ENCODE measurements around the gene CCBE1.

CCBE1 gene

DNA sequence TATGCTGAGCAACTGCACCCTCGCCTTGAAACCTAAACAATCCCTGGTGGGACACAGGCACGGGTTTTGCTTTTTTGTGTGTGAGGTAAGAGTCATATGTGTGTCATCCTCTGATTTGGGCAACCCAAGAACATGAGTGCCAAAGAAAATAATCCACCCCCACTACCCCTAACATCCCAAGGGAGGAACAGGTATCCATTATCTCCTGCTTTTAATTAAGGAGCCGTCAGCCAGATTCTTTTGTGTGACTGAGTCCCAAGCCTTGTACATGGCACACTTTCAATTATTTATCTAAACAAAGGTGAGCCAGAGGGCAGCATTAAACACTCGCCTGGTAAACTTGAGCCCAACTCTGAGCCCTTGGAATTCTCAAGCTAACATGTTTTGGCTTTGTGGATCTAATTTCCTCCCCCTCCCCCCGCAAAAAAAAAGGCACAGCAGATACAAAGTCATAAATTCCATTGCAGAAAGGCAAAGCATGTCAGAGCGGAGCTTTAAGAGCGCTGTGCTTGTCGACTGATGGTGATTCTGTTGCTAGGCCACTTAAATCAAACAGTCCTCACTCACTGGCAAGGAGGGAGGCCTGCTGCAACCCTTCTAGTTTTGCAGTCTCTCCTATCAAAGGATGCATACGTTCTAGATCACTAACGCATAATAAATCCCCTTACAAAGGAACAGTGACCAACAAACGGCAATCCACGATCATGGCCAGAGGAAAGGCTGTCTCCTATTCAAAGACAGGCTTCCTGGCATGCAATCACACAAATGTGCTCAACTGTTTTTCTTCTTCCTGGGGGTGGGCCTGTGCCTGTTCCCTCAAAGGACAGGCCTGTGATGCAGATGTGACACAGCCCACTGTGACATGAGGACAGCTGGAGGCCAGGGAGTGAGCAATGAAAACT lies 194.7 kb downstream of the CCBE1 start:
- Histone ChIP-seq H2AFZ (ENCODE audit: low read depth, low read length) (no peak overlapping the region), H3K9me3 (ENCODE audit: control insufficient read depth, low read length) (no peaks in the 10 kb centered on the region), H3K27me3 (ENCODE audit: control insufficient read depth in 1 of 2, insufficient read depth in 1 of 2, low read length in 2 of 2) (no peaks in the 10 kb centered on the region), H2AK5ac (ENCODE audit: low read length, severe bottlenecking) (no peak overlapping the region), H4K91ac (ENCODE audit: low read length) (no peak overlapping the region), H3K4me2 (ENCODE audit: low read length, poor library complexity, severe bottlenecking) (no peak overlapping the region), H3K36me3 (ENCODE audit: control insufficient read depth in 1 of 2, insufficient read depth in 2 of 2, low read depth in 1 of 2, low read length in 2 of 2) (no peaks in the 10 kb centered on the region), H3K4me3 (ENCODE audit: insufficient read depth in 1 of 2, low read depth in 1 of 2, low read length in 2 of 2) (peak overlapping the region in 1 of 2 experiments; percentile 21), H2BK12ac (ENCODE audit: low read length in 2 of 2) (peak overlapping the region in 1 of 2 experiments; percentile 34), H3K4me1 (ENCODE audit: control insufficient read depth, insufficient read depth, low read depth, low read length) (peaks cover 5% of the 10 kb centered on the region), H3K23ac (ENCODE audit: low read length in 2 of 2) (no peak overlapping the region), H2BK15ac (ENCODE audit: low read depth, poor library complexity, severe bottlenecking) (no peak overlapping the region), H3K27ac (ENCODE audit: low read length, poor library complexity, severe bottlenecking) (no peak overlapping the region), H3K79me1 (replicated peaks; ENCODE audit: low read length, poor library complexity, severe bottlenecking) (no peaks in the 10 kb centered on the region), H4K8ac (ENCODE audit: low read length) (no peak overlapping the region), H3K18ac (ENCODE audit: low read depth in 1 of 2, low read length in 2 of 2) (no peak overlapping the region), H2BK5ac (ENCODE audit: low read depth, low read length, poor library complexity, severe bottlenecking) (no peak overlapping the region), H2BK120ac (ENCODE audit: low read depth, low read length) (no peak overlapping the region), H3K4ac (ENCODE audit: low read depth in 1 of 2, low read length in 2 of 2) (no peak overlapping the region), H3K14ac (ENCODE audit: low read length in 2 of 2) (peak overlapping the region in 1 of 2 experiments; percentile 6), H3K9ac (ENCODE audit: low read length) (peak overlapping the region; percentile 75)
- 9% methylated on average over 10 of the region's 12 CpGs for WGBS
- peak; percentile 72 for DNase-seq

DNA sequence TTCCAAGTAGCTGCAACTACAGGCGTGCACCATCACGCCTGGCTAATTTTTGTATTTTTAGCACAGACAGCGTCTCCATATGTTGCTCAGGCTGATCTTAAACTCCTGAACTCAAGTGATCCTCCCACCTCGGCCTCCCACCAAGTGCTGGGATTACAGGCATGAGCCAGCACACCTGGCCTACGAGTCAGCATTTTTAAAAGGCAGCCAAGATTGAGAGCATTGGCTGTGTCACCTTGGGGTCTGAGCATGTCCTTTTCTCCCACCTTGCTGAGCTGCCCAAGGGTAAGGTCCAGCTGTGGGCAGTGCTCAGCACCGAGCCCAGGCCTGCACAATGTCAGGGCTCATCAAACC lies 195.3 kb downstream of the CCBE1 start:
- Histone ChIP-seq H2AK5ac (ENCODE audit: low read length, severe bottlenecking) (no peak overlapping the region), H3K9ac (ENCODE audit: low read length) (peak overlapping the region; percentile 75), H3K18ac (ENCODE audit: low read depth in 1 of 2, low read length in 2 of 2) (no peak overlapping the region), H2BK120ac (ENCODE audit: low read depth, low read length) (no peak overlapping the region), H3K4me1 (ENCODE audit: control insufficient read depth, insufficient read depth, low read depth, low read length) (peaks cover 5% of the 10 kb centered on the region), H2BK12ac (ENCODE audit: low read length in 2 of 2) (no peak overlapping the region), H4K91ac (ENCODE audit: low read length) (no peak overlapping the region), H3K27me3 (ENCODE audit: control insufficient read depth in 1 of 2, insufficient read depth in 1 of 2, low read length in 2 of 2) (no peaks in the 10 kb centered on the region), H3K36me3 (ENCODE audit: control insufficient read depth in 1 of 2, insufficient read depth in 2 of 2, low read depth in 1 of 2, low read length in 2 of 2) (no peaks in the 10 kb centered on the region), H3K14ac (ENCODE audit: low read length in 2 of 2) (peak overlapping the region in 1 of 2 experiments; percentile 6), H3K4me3 (ENCODE audit: insufficient read depth in 1 of 2, low read depth in 1 of 2, low read length in 2 of 2) (no peak overlapping the region), H3K23ac (ENCODE audit: low read length in 2 of 2) (no peak overlapping the region), H3K9me3 (ENCODE audit: control insufficient read depth, low read length) (no peaks in the 10 kb centered on the region), H3K79me1 (replicated peaks; ENCODE audit: low read length, poor library complexity, severe bottlenecking) (no peaks in the 10 kb centered on the region), H4K8ac (ENCODE audit: low read length) (no peak overlapping the region), H2AFZ (ENCODE audit: low read depth, low read length) (no peak overlapping the region), H2BK5ac (ENCODE audit: low read depth, low read length, poor library complexity, severe bottlenecking) (no peak overlapping the region), H2BK15ac (ENCODE audit: low read depth, poor library complexity, severe bottlenecking) (no peak overlapping the region), H3K27ac (ENCODE audit: low read length, poor library complexity, severe bottlenecking) (no peak overlapping the region), H3K4ac (ENCODE audit: low read depth in 1 of 2, low read length in 2 of 2) (no peak overlapping the region), H3K4me2 (ENCODE audit: low read length, poor library complexity, severe bottlenecking) (no peak overlapping the region)
- no peak for DNase-seq
- WGBS: 62% methylated on average over 6 of the region's 6 CpGs

GRCh38 chr18:59500765-59501164 lies 196.5 kb downstream of the CCBE1 start:
- no peak overlapping the region for H2BK5ac ChIP-seq (ENCODE audit: low read depth, low read length, poor library complexity, severe bottlenecking)
- no peak overlapping the region for H3K14ac ChIP-seq (ENCODE audit: low read length in 2 of 2)
- DNase-seq: no peak
- H3K27me3 ChIP-seq (ENCODE audit: control insufficient read depth in 1 of 2, insufficient read depth in 1 of 2, low read length in 2 of 2): no peaks in the 10 kb centered on the region
- H2AK5ac ChIP-seq (ENCODE audit: low read length, severe bottlenecking): no peak overlapping the region
- H3K4me2 ChIP-seq (ENCODE audit: low read length, poor library complexity, severe bottlenecking): no peak overlapping the region
- H3K27ac ChIP-seq (ENCODE audit: low read length, poor library complexity, severe bottlenecking): no peak overlapping the region
- no peaks in the 10 kb centered on the region for H3K79me1 ChIP-seq (replicated peaks; ENCODE audit: low read length, poor library complexity, severe bottlenecking)
- H2AFZ ChIP-seq (ENCODE audit: low read depth, low read length): no peak overlapping the region
- H3K23ac ChIP-seq (ENCODE audit: low read length in 2 of 2): no peak overlapping the region
- no peak overlapping the region for H2BK15ac ChIP-seq (ENCODE audit: low read depth, poor library complexity, severe bottlenecking)
- no peaks in the 10 kb centered on the region for H3K36me3 ChIP-seq (ENCODE audit: control insufficient read depth in 1 of 2, insufficient read depth in 2 of 2, low read depth in 1 of 2, low read length in 2 of 2)
- H3K4me3 ChIP-seq (ENCODE audit: insufficient read depth in 1 of 2, low read depth in 1 of 2, low read length in 2 of 2): no peak overlapping the region
- H3K4me1 ChIP-seq (ENCODE audit: control insufficient read depth, insufficient read depth, low read depth, low read length): peaks cover 5% of the 10 kb centered on the region
- H3K18ac ChIP-seq (ENCODE audit: low read depth in 1 of 2, low read length in 2 of 2): no peak overlapping the region
- no peak overlapping the region for H3K9ac ChIP-seq (ENCODE audit: low read length)
- H3K4ac ChIP-seq (ENCODE audit: low read depth in 1 of 2, low read length in 2 of 2): no peak overlapping the region
- no peaks in the 10 kb centered on the region for H3K9me3 ChIP-seq (ENCODE audit: control insufficient read depth, low read length)
- no peak overlapping the region for H4K91ac ChIP-seq (ENCODE audit: low read length)
- H4K8ac ChIP-seq (ENCODE audit: low read length): no peak overlapping the region
- H2BK120ac ChIP-seq (ENCODE audit: low read depth, low read length): no peak overlapping the region
- H2BK12ac ChIP-seq (ENCODE audit: low read length in 2 of 2): no peak overlapping the region

DNA sequence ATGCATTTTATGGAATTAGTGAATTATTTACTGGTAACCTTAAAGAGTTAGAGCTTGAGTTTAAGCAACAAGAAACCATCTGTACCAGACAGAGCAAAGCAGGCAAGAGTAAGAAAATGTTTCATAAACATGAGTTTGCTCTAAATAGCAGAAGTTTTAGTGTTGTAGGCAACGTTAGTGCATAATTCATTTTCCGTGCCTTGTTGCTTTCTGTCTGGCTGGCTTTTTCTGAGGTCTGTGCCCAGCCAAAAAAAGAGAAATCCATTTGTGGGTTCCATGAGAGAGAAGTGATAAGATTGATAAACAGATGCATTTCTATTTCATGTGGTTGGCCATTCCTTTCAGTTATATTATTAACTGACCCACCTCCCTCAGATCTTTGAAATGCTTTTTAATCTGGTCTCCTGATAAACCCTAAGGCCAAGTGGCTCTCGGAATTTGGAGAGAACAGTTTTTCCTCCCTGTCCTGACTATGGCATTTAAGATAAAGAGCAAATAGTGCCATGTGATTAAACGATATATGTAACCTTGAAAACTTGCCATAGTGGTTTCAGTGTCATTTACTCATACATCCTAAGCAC lies 198.6 kb downstream of the CCBE1 start:
- Histone ChIP-seq H3K9ac (ENCODE audit: low read length) (no peak overlapping the region), H2AFZ (ENCODE audit: low read depth, low read length) (no peak overlapping the region), H2BK120ac (ENCODE audit: low read depth, low read length) (no peak overlapping the region), H3K36me3 (ENCODE audit: control insufficient read depth in 1 of 2, insufficient read depth in 2 of 2, low read depth in 1 of 2, low read length in 2 of 2) (no peaks in the 10 kb centered on the region), H4K8ac (ENCODE audit: low read length) (no peak overlapping the region), H3K4ac (ENCODE audit: low read depth in 1 of 2, low read length in 2 of 2) (no peak overlapping the region), H3K4me3 (ENCODE audit: insufficient read depth in 1 of 2, low read depth in 1 of 2, low read length in 2 of 2) (no peak overlapping the region), H3K4me2 (ENCODE audit: low read length, poor library complexity, severe bottlenecking) (no peak overlapping the region), H3K9me3 (ENCODE audit: control insufficient read depth, low read length) (no peaks in the 10 kb centered on the region), H3K27ac (ENCODE audit: low read length, poor library complexity, severe bottlenecking) (no peak overlapping the region), H3K4me1 (ENCODE audit: control insufficient read depth, insufficient read depth, low read depth, low read length) (peaks cover 5% of the 10 kb centered on the region), H3K14ac (ENCODE audit: low read length in 2 of 2) (no peak overlapping the region), H2AK5ac (ENCODE audit: low read length, severe bottlenecking) (no peak overlapping the region), H3K79me1 (replicated peaks; ENCODE audit: low read length, poor library complexity, severe bottlenecking) (no peaks in the 10 kb centered on the region), H3K18ac (ENCODE audit: low read depth in 1 of 2, low read length in 2 of 2) (no peak overlapping the region), H2BK12ac (ENCODE audit: low read length in 2 of 2) (no peak overlapping the region), H4K91ac (ENCODE audit: low read length) (no peak overlapping the region), H3K27me3 (ENCODE audit: control insufficient read depth in 1 of 2, insufficient read depth in 1 of 2, low read length in 2 of 2) (no peaks in the 10 kb centered on the region), H3K23ac (ENCODE audit: low read length in 2 of 2) (no peak overlapping the region), H2BK5ac (ENCODE audit: low read depth, low read length, poor library complexity, severe bottlenecking) (no peak overlapping the region), H2BK15ac (ENCODE audit: low read depth, poor library complexity, severe bottlenecking) (no peak overlapping the region)
- WGBS: 84% methylated on average over 3 of the region's 4 CpGs
- no peak for DNase-seq

Measured in mesenchymal stem cell (in vitro differentiated cells and primary cell).